UCSD-AML1 (cell line): ENCODE data around the gene NQO1.
"Not testable (repeated sequence)": the region's sequence is repeated elsewhere in the genome, so short reads cannot be mapped to it uniquely, and the experiment has no call there.

Experiments
- DNase-seq: peaks from one replicate; lab custom pipeline; 2025; ENCODE audit not compliant: unreplicated experiment; lab: John Stamatoyannopoulos, UW

NQO1 gene

GRCh38 chr16:69726313-69727060 lies at the start of gene NQO1:
TSS of gene NQO1 (minus strand) at chr16:69726560. CDS start at chr16:69726439, 121 bp downstream.
- peak; percentile 90 for DNase-seq

- DNase-seq: no peak
Measured at GRCh38 chr16:69775563-69775962, 49.2 kb upstream of the NQO1 start.

GRCh38 chr16:69773260-69773947 lies 47.0 kb upstream of the NQO1 start:
- no peak for DNase-seq

GRCh38 chr16:69771651-69771967 lies 45.2 kb upstream of the NQO1 start:
- DNase-seq: no peak

- DNase-seq: no peak
Measured at GRCh38 chr16:69769404-69769803, 43.0 kb upstream of the NQO1 start.

- DNase-seq: no peak
Measured at GRCh38 chr16:69768666-69769065, 42.3 kb upstream of the NQO1 start.

- DNase-seq: no peak
Measured at GRCh38 chr16:69767459-69768229, 41.3 kb upstream of the NQO1 start.

- DNase-seq: no peak
Measured at GRCh38 chr16:69763599-69763942, 37.2 kb upstream of the NQO1 start.

- no peak for DNase-seq
Measured at GRCh38 chr16:69762814-69763598, 36.6 kb upstream of the NQO1 start.

GRCh38 chr16:69761983-69762813 lies 35.8 kb upstream of the NQO1 start, which contains the start of gene WWP2:
TSS of gene WWP2 (plus strand) at chr16:69762332. CDS start at chr16:69787011, 24,679 bp downstream.
- peak; percentile 81 for DNase-seq

GRCh38 chr16:69757375-69757774 lies 31.0 kb upstream of the NQO1 start:
- not testable (repeated sequence) for DNase-seq

- DNase-seq: no peak
Measured at GRCh38 chr16:69756705-69757104, 30.3 kb upstream of the NQO1 start.

GRCh38 chr16:69754469-69755310 lies 28.3 kb upstream of the NQO1 start, which contains the start of gene NOB1:
TSS of gene NOB1 (minus strand) at chr16:69754926. CDS start at chr16:69754910, 16 bp downstream.
- peak; percentile 99 for DNase-seq

GRCh38 chr16:69754143-69754468 lies 27.7 kb upstream of the NQO1 start:
- DNase-seq: no peak

GRCh38 chr16:69748694-69749345 lies 22.5 kb upstream of the NQO1 start:
- DNase-seq: no peak

- DNase-seq: no peak
Measured at GRCh38 chr16:69747115-69747514, 20.8 kb upstream of the NQO1 start.

- no peak for DNase-seq
Measured at GRCh38 chr16:69745959-69746358, 19.6 kb upstream of the NQO1 start.

GRCh38 chr16:69745232-69745612 lies 18.9 kb upstream of the NQO1 start:
- DNase-seq: no peak
